GM21576 (cell line): ENCODE measurements around the gene STK17A.

Experiments
- ATAC-seq: cut with Tn5 transposase; IDR thresholded peaks from one replicate; pipeline ENCODE4 v1.9.1; 2021; ENCODE audit warnings: mild to moderate bottlenecking, moderate library complexity; ENCODE audit not compliant: unreplicated experiment

STK17A gene

DNA sequence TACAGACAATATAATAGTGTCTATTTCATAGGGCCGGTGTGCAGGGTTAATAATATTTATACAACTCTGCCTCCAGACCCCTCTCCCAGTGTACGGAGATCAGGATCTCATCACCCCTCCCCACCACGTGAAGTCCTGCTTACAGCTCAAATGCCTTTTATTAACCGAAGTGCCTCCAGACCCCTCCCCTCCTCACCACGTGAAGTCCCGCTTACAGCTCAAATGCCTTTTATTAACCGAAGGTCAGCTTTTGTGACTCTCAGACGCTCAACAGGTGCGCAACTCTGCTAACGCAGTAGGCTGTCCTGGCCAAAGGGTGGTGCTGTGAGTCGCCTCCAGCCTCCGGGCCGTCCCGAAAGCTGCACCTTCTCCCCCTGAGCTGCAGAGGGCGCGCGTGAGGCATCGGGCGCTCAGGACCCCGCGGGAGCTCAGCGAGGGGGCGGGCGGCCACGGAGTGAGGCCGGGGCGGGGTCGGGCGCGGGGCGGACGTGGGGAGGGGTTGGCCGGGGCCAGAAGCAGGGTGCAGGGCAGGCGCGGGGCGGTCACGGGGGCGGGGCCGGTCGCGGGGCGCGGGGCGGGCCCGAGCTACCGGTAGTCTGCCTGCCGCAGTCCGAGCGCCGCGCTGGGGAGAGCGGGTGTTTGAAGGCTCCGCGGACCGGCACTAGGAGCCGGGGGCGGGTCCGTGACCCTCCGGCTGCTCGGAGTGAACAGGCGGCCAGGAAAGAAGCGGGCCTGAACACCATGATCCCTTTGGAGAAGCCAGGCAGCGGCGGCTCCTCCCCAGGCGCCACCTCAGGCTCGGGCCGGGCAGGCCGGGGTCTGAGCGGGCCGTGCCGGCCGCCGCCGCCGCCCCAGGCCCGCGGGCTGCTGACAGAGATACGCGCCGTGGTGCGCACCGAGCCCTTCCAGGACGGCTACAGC lies at the start of gene STK17A:
Gene STK17A (plus strand): TSS at position 606 of the 921 bp plus-strand sequence. CDS start 136 bp downstream, at position 742.
- peak; percentile 59 for ATAC-seq

DNA sequence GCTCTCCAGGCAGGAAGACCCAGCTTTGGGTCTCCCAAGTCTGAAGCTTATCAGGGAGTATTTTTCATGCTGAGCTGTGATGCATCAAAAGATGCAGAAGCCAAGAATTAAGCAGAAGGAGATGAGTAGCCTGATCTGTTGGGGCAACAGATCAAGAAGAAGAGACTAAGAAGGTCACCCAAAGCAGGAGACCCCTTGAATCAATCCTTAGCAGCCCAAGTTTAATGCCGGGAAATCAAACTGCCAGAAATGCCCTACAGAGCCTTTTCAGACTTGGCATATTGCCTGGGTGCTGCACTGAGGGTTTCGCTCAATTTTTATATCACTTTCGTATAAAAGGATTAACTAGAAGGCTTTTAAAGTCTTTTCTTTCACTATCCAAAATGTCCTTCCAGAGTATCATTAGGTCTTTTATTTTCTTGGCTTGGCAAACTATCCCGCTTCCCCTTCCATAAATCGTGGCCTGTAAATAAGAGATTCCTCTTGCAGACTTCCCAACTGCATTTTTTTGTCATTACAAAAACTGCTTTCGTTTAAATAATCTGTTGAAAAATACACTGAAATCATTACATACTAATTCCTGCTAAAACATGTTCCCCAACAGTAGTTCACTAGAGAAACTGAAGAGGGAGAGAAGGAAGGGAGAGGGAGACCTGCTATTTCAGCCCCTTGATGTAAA lies 49.0 kb upstream of the STK17A start:
- no peak for ATAC-seq

DNA sequence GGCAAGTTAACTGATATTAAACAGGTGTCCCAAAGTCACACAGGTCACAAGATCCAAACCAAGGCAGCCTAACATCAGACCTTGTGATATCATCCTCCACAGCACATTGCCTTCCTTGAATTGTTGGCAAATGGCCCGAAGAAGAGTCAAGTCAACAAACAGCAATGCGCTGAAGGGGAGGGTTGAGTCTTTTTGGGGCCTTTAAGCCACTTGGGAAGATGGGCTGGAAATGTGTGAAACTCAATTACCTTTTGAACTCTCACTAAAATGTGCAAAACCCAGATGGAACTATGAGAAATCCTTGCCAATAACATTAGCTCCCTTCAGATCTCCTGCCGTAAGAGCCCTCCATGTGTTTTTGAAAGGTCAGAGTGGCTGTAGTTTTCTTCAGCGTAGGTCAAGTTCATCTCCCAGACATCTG lies 47.9 kb upstream of the STK17A start:
- no peak for ATAC-seq

DNA sequence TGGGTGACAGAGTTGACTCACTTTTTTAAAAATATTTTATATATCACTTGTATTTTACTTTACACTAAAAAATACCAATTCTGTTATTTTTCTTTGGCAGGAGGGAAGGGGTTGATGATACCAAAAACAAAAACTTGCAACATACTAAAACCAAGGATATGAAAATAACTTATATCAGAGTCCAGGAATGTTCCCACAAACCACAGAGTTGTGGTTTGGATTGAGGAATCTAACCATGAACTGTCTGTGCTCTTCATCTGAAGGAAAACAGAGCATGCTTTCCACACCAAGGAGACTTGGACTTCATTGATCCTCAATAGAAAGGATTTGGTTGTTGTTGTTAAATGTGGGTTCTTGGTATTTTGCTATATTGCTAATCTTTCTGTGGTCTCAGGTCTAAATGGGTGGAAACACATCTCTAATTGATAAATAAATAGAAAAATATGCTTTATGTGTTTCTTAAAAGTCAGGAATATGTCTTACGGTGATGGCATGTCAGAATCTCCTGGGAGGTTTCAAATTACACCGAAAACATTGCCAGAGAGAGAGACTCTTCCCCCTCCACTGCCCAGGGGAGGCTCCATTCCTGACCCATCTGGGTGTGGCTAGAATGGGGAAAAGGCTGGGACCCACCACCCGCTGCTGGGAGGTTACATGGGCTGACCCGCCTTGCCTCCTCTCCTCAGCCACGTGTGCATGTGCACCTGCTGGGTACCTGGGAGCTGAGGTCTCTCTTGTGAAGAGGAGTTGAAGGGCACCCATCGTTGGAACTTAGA lies 46.9 kb upstream of the STK17A start:
- no peak for ATAC-seq

DNA sequence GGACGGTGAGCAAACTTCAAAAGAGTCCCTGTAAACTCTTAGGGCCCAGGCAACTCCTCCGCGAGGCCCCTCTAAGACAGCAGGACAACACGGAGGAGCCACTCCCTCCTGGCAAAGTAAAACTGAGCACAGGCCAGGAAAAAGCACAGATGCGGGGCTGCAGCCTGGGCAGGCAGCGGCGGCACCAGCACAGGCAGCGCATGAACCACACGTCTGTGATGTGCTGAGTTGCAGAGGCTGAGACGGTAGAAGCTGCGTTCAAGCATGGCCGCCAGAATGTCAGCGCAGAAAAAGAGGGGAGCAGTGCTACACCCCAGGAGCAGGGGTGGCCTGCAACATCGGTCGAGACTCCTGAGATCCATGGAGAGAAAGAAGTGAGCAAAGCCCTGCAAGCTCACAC lies 46.1 kb upstream of the STK17A start:
- ATAC-seq, result no peak

DNA sequence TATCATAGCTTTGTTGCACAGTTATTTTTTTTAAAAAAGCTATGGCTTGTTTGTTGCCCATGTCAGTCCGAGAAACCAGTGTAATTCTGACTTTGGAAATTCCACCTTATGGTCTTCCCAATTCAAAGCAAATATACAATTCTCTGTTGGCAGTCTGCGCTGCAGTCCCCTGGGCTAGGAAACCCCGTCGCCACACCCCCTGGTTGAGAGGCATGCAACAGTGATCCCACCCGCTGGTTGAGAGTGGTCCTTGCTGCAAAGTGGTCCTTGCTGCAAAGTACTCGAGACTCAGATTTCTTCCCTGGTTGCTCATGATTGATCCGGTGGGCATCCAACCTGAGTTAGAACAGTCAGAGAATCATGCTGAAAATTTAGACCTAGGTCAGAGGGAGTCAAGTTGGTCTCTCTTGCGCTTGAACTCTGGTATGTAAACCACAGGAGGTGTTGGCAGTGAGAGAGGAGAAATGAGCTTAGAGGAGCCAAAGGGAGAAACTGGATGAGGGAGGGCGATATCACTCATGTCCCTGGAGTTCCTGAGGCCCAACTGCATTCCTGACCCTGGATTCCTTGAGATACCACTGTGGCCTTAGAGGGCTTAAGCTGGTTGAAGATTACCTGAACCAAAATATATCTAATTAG lies 45.0 kb upstream of the STK17A start:
- ATAC-seq, result no peak

DNA sequence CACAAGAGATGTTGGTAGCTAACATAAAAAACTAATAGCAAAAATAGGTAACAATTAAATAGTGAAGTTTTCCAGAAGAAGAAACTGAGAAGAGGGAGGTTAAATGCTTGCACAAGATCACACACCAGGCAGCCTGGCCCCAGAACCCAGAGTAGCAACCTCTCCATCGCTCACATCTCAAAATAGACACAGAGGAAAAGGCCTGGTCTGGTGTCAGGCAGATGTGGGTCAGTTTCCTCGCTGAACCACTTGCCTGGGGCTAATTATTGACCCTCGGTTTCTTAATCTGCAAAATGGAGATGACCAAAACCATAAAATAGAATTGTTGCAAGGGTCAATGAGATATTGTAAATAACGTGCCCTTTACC lies 44.5 kb upstream of the STK17A start:
- ATAC-seq, result no peak

DNA sequence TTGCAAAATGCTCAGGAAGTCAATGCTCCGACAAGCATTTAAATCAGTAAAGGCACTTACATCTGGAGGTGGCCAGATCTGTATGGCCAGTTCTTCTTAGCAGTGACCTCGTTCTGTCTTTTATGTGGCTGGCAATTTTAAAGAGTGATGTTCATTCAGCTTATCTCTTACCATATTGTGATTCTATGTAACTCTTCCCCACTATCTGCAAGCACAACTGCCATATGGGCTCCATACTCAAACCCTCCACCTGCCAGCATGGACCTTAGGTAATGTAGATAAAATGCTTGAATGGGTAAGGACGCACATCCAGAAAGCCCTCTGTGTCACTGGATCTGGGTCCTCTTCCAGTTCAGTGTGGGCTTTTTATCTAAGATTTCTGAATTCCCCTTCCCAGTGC lies 42.4 kb upstream of the STK17A start:
- no peak for ATAC-seq

DNA sequence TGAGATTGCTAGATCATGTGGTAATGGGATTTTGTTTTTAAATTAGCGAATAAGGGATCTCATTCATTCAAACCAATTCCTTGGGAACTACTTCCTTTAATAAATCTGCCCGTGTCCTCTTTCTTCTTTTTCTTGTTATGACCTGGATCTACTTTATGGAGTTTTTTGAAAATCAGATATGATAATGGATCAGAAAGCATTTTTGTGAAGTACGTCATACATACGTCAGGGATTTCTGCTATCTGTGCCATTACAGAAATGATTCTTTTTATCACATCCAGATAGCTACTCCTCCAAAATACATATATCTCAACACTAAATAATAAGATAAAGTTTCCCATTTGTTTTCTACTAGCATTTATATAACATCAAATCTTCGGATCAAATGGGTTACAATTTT lies 40.2 kb upstream of the STK17A start:
- no peak for ATAC-seq

DNA sequence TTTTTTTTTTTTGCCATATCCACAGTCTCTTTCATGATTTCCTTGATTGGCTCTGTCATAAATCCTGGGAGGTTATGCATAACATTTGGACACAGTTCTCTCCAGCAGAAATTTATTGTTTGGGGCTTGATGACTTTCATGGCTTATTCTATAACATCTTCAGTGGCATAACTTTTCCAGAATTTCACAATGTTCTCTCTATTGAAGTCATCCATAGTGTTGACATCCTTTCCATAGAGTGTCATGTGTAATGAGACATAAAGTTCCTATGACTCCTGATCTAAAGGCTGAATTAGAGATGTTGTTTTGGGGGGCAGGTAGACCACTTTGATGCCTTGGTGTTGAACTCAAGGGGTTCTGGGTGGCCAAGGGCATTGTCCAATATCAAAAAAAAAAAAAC lies 36.7 kb upstream of the STK17A start:
- no peak for ATAC-seq

DNA sequence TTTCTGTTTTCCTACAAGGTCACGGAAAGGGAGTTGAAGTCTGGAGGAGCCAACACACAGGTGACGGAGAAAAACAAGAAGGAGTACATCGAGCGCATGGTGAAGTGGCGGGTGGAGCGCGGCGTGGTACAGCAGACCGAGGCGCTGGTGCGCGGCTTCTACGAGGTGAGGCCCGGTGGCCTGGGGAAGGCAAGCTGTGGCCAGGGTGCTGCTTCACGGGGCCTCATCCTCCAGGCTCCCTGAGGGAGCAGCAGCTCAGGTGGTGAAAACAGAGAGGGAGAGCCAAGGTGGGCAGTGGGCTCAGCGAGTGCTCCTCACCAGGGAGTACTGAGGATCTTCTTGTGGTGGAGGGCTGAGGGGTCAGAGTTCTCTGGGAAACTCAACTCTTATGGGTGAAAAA lies 32.5 kb upstream of the STK17A start:
- no peak for ATAC-seq

DNA sequence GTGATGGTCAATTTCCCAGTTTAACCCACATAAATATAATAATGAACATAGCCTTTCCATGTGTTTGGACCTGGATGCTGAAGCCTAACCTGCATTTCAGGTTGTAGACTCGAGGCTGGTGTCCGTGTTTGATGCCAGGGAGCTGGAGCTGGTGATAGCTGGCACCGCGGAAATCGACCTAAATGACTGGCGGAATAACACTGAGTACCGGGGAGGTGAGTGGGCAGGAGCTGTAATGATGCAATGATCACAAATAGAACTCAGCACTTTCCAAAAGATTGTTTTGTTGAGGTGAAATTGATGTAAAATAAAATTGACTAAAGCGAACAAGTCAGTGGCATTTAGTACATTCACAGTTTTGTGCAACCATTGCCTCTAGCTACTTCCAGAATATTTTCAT lies 30.8 kb upstream of the STK17A start:
- no peak for ATAC-seq

DNA sequence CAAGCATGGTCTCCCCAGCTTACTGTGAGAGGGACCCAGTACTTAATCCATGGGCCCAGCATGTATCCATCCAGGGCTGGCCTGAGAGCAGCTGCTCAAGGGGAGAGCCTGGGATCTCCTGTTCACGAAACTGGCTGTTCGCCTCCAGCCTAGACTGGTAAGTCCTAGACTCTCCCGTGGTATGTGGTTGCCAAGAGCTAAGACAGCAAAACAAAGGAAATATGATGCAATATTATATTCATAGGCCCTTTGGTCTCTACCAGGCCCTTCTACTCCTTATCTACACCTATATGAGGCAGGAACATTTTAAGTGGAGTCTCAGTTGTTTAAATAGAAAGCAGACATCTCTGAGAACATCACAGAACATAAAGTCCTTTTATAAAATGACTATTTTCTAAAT lies 28.9 kb upstream of the STK17A start:
- ATAC-seq, result no peak

DNA sequence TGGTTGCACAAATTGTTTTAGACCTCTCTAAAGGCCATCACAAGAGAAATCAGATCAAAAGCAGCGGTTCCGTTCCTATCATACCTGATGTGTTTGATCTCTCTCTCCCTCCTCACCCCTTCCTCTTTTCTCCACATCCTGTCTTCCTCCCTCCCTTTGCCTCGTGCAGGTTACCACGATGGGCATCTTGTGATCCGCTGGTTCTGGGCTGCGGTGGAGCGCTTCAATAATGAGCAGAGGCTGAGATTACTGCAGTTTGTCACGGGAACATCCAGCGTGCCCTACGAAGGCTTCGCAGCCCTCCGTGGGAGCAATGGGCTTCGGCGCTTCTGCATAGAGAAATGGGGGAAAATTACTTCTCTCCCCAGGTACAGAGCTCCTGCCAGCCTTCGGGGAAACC lies 28.5 kb upstream of the STK17A start:
- ATAC-seq, result no peak

DNA sequence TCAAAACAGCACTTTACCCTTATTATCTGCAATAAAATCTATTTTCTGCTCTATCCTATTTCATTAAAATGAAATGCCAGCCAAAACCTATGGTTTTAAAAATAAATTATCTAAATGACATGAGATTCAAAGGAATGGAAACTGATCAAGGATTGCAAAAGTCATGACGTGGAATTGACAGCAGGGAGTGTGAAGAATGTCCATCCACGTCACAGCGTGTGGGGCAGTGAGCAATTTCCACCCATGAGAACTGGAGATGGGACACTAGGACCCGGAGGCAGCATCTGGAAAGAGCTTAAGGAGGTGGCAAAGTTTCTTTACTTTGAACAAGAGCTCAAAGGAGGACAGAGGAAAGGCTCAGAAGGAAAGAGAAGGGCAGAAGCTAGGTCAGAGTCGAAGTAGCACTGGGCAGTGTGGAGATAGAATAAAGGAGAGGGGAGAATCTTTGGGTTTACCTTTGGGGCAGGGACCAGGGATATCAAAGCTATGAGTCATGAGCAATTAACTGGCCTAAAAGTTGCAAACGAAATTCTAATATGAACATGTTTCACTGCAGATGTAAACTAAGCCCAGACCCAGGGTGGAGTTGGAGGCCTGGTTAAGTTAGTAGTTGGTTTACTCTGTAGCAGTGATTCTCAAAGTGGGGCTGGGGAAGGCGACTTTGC lies 24.9 kb upstream of the STK17A start:
- ATAC-seq, result no peak

DNA sequence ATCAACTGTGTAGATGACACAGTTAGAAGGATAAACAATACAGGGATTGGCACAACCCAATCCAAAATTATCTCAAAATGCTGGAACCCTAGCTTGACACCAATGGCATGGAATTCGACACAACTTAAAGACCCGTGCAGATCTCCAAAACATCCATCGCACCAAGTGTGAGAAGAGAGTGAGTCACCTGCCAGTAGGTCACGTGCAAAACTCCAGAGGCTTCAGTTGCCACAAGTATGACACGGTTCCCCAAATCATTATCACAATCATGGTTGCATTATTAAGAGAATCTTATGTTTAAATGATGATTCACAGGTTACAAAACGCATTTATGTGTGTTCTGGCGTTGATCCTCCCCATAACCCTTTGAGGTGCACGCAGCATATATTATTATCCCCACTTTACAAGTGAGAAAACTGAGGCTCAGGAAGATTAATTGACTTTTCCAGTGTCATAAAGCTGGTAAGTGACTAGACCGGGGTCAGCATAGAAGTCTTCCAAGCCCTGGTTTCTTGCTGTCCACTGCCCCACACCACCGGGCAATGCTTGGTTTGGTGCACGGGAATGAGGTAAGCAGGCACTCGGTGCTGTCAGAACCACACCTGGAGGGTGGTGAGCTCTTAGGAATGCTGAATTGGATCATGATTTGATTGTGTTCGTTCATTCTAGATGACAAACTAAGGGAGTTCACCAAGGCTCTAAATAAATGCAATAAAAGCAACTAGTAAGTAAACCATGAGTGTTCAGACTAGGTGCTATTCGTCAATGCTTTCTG lies 23.6 kb upstream of the STK17A start:
- no peak for ATAC-seq

DNA sequence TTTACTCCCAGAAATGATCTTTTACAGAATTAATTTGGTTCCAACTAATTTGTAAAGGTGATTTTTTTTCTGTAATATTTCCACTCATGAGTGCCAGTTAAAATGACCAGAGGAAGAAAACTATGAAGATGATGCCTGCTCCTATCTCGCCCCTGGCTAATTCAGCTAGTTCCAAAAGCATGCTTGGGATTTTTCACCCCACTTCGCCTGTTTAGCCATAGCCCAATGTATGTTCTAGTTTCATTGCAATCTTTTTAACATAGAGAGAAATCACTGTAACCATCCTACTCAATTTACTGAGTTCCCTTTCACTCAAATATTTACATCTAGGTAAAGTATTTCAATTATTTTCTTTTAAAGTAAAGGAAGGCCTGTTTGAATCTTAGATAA lies 23.0 kb upstream of the STK17A start:
- no peak for ATAC-seq

DNA sequence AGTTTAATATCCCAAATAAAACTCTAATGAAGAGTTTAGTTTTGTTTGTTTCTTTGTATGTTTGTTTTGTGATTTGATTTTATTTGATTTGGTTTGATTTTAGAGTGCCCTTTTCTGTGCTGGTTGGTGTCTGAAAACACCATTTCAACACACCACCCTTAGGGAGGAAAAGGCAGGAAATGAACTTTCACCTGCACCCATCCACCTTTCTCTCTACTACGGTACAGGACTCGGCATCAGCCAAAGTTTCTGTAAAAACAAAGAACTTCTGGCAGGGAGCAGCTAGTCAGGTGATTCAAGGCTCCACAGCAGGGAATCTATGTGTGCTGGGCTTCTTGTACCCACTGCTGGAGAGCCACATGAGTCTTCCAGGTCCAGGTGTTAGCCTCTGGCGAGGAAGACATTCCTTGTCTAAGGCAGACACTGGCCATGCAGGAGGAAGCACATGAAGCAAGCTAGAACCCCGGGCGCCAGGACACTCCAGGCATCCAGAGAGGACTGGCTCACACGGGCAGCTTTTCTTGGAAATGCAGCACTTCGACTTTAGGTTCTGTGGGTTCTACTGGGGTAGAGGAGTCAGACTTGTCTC lies 22.1 kb upstream of the STK17A start:
- no peak for ATAC-seq

DNA sequence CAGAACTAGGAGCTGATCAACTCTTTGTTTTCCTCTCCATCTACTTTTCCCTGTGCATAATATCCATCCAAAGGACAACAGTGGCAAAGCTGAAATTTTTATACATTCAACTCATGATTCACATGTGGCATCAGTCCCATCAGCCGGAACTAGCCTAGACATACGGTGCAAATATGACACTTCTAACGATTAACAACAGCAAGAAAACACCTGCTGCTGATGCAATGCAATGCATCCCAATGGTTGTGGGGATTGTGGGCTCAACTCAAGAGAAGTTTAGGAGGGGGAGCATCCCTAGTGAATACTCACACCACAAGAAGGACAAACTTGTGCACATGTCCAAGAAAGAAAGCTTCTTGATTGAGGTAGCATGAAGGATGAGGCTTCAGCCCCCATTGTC lies 20.5 kb upstream of the STK17A start:
- ATAC-seq, result no peak
